GM18520 (cell line): ENCODE data around the gene KCNK18.

ENCODE experiments used
- ATAC-seq: cut with Tn5 transposase; IDR thresholded peaks from one replicate; pipeline ENCODE4 v1.9.1; 2021; ENCODE audit not compliant: unreplicated experiment

The KCNK18 gene

DNA sequence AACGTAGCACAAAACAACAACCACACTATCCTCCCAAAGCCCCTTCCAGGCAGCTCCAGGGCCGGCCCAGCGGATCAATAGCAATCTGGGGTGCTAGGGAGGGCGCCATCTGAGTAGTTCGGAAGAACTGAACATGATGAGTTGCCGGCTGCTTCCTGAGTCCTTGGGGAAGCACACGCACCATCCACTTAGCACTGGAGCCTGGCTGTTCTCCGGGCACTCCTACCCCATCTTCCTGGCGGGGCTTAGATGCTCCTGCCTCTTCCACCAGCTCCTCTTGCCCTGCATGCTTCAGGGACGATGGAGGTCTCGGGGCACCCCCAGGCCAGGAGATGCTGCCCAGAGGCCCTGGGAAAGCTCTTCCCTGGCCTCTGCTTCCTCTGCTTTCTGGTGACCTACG is at the start of gene KCNK18:
TSS of gene KCNK18 (plus strand) at position 301 of the 400 bp plus-strand sequence. CDS start at position 301, 0 bp downstream.
- ATAC-seq, result no peak

DNA sequence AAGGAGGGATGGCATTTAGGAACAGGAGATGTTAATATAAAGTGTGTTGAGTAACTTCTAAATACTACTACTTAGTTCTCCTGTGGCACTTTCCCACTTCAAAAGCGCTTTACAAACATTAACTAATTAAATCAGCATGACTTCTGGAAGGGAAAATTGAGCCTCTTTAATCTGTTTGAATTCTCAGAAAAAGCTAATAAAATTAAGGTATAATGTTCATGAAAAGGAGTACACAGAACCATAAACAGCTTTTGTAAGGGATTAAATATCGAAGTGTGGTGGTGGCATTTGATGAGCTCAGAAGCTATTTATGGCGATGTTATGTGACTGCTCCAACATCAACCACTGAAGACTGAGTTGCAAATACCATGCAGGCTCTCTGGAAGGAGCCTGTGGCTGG is 49.0 kb upstream of the KCNK18 start:
- ATAC-seq, result no peak

GRCh38 chr10:117152668-117153067 is 44.6 kb upstream of the KCNK18 start:
- no peak for ATAC-seq

GRCh38 chr10:117158297-117158696 is 39.0 kb upstream of the KCNK18 start:
- ATAC-seq, result no peak

- ATAC-seq, result no peak
These were observed 37.9 kb upstream of the KCNK18 start for GRCh38 chr10:117159390-117159789.

DNA sequence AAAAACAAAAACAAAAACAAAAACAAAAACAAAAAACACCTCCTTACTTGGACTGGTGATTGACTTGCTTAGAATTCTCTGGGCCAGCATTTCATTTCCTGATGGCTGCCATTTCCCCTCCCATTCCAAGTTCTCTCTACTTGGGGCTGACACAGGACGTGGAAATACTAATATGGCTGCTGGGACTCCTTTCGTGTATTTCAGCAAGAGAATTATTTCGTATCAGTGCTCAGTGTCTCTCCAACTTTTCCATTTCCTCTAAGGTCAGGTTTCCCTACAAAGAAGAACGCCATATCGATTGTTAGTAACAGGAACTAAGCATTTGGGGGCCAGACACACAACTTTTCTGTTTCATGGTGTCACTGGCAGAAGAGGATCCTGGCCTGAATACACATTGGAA is 36.7 kb upstream of the KCNK18 start:
- no peak for ATAC-seq

GRCh38 chr10:117161386-117162033 is 35.8 kb upstream of the KCNK18 start:
- no peak for ATAC-seq

DNA sequence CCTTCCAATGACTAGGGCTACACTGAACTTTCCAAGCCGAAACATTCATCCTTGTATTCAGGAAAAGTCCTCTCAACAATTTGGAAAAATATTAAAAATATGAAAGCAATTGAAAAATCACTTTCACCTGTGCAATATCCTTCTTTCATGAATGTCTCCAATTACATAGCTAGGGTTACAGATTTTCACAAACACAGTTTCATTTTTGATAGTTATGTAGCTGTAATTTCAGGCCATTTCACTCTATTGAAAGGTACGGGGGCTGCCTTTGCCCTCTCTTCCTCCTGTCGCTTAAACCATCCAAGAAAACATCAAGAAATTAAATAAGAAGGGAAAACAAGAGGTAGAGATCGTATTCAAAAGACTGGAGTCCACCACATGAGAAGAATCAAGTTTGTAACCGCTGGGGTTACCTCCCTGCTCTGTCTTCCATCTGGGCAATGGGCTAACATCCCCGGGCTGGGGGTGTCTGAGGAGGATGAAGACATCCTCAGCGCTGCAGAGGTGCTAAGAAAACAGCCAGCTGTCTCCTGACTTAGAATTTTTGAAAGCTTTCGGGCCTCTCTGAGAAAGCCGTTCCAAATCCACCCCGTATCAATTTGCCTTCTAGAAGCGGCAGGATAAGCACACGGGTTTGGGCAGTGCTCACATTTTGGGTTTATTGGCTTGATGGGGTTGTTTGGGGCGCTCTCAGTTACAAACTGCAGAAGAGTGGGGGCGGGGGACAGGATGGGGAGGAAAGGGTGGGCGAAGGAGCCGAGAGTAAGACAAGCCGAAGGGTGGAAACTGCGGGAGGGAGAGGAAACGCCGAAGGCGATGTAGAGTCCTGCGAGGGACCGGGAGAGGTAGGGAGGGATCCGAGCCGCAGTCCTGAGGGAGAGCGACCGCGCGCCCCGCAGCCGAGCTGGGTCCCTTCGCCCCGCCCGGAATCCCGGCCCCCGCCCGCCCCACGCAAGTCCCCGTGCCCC is 34.9 kb upstream of the KCNK18 start:
- ATAC-seq, result no peak

GRCh38 chr10:117163061-117163953 is 34.0 kb upstream of the KCNK18 start:
- no peak for ATAC-seq

GRCh38 chr10:117163954-117164548 is 33.2 kb upstream of the KCNK18 start:
- ATAC-seq, result no peak

DNA sequence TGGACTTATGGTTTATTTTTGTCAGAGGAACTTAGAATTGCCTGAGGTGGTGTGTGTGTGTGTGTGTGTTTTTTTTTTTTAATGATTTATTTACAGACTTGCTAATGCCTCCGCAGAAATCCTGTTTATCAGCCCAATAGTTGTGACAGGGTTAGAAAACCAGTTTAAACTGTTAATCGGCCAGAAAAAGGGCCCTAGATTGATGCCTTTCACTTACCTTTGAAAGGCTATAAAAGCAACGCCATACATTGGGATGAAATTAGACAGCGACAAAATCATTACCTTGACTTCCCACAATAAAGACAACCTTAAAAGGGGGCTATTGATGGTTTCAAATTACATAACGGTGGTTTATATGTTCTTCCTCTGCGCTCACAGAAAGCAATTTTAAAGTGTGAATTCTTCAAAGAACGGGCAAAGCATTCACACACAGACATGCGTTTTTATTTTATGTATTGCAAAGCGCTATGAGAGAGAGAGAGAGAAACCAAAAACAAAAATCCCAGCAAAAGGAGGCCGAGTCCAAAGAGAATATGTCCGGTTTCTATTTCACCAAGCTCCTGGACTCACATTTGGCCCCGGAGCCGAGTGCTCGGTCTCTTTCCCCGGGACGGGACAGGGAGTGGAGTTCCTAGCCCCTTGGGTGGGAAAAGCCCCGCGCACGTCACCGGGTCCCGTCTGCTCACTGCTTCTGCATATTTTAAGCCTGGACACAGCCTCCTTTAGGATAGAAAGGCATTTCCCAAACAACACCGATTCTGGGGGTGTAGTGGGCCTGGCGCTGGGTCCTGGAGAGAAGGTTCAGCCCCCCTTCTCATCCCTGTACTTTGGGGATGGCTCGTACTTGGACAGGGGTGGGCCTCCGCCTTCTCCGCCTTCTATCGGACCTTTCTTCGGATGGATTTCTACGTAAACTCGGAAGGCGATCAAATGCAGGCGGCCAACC is 32.4 kb upstream of the KCNK18 start:
- ATAC-seq, result no peak

DNA sequence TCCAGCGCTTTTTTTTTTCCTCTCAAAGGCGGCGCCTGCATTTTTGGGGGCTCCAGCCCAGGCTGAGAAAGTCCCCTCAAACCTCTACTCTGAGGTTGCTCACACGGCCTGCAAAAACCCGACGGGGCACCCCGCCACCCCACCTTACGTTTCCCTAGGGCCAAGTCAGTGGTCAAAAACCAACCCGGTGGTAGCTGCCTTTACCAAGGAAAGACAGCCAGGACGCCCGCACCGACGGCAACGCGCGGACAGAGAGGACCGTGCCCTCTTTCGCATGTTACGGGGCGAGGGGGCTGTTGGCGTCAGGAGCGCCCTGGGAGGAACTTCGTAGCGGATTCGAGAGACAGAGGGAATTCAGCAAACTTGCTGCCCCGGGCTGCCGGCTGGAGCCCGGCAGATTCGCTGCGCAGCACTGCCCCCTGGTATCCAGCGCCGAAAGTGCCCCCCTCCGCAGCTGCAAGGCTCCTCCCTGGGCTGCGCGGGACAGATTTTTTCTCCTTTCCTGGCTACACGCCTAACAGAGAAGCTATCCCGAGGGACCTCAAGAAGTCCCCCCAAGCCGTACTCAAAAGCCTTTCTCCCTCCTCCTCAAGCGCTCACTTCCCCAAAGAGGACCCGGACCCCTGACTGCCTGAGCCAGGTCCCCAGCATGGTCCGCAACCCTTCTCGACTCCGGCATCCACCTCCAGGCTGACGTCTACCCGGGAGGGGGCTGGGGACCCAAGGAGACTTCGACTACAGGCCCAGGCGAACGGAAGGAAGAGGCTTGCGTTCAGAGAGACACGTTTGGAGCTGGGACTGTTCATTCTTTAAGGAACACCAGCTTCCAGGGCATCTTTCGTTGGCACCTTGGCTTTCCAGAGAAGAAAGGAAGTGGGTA is 31.5 kb upstream of the KCNK18 start:
- ATAC-seq, result no peak

DNA sequence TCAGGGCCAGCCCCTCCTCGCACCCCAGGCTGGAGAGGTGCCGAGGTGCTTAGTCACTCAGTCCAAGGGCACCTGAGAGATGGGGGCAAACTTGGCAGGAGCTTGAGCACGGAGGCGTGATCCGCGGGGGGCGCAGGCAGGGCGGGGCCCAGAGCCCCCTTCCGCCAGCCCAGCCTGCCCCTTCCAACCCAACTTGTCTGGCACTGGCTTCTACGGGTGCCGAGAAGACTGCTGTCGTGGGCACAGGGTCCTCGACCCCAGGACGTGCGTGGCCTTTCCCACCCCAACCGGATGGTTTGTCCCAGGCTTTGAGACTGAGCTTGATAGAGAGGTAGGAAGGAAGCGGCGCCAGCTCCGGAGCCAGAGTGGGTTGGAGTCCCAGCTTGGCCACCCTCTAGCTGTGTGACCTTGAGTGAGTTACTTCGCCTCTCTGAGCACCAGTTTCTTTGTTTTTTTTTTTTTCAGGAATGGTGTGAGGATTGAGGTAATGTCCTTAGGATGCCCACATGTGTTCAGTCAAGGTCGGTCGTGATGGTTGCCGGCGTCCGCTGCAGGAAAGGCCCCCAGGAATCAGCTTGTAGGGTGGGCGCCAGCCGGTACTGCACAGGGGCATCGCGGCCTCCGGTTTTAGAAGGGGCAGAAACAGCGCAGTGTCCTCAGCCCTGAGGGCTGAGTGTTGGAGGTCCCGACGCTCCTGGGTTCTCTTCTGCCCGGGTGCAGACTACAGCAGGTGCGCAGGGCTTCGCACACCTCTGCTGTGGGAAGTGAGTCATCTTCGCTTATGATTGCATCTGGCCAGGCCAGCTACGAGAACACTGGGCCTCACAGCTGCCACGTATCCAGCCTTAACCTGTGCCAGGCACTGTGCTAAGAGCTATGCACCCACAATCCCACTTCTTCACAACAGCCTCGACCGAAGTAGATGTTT is 30.6 kb upstream of the KCNK18 start:
- no peak for ATAC-seq

DNA sequence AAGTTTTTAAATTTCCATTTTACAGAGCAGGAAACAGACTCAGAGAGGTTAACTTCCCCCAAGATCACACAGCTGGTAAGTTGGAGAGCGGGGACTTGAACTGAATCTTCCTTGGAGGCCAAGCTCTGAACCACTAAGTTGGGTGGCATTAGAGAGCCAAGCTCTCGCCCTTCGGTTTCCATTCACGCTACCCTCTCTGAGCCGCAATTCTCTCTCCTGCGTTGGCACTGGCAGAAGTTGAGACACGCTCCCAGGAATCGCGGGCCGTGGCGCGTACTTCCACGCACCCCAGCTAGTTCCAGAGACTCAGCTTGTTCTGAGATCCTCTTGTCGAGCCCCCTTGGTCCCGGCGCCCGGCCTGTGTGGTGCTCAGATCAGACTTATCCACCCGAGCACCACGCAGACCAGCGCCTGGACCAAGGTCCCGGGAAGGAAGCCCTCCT is 29.9 kb upstream of the KCNK18 start:
- no peak for ATAC-seq

DNA sequence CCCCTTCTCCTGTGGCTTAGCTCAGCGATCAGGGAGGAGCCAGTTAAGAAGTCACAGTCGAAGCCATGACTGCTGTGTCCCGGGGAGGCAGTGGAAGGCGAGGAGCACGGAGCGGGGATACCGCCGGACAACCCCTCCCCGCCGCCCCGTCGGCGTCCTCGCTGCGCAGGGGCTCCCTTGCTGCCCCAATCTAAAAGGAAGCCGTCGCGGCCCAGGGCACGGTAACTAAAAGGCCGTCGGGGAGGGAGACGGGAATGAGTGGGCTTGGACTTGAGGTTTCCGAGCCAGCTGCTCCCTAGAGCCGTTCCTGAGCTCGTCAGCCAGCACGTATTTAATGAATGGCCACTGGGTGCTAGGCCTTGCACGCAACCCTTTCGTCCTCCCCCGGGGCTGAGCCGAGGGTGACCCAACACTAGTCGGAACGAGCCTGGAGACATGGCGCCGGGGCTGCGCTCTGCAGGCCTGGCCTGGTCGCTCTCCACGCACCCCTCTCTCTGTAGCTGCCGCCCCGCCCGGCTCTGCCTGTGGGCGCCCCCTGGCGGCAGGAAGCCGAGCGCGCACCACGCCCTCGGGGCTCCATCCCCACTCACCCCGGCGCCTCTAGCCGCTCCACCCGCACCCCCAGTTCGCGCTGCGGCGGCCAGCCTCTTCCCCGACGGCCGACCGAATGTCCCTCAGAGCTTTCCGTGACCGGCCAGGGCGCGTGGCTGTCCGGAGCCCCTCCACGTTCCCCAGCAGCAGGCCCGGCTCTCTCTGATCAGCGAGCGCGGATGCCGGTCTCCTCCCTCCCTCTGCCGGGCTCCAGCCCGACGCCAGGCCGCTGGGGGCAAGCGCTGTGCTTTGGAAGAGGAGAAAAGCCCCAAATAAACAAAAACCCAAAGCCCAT is 29.3 kb upstream of the KCNK18 start:
- peak; percentile 76 for ATAC-seq

- no peak for ATAC-seq
These were observed 28.6 kb upstream of the KCNK18 start for GRCh38 chr10:117168729-117169128.

- no peak for ATAC-seq
These were observed 27.8 kb upstream of the KCNK18 start for GRCh38 chr10:117169480-117169879.
